ENCODE results near the gene CARNS1. TPM values are rescaled to one million over a fixed set of nuclear protein-coding genes. Genes with fewer than 3 reads are reported as not detected.

Gene CARNS1
- under 1 TPM; 0.16 to 0.68 (median 0.46) TPM for total RNA-seq
- under 1 TPM in 1 of 3 donors, not detected in 2; 0.83 TPM for polyA plus RNA-seq

GRCh38 chr11:67415501-67416304 is at the start of gene CARNS1:
TSS of gene CARNS1 (plus strand) at chr11:67415678. CDS start at chr11:67416200, 522 bp downstream.
- Histone ChIP-seq H3K27ac (peak within 1 kb of the TSS in 3 of 4 donors; percentile 15 to 51 (median 23)), H3K4me3 (peak within 1 kb of the TSS; percentile 9 to 41 (median 38)), H3K27me3 (peaks cover 17 to 45% (median 20%) of the 10 kb centered on the region in 3 donors), H3K4me1 (peaks cover 0 to 43% (median 32%) of the 10 kb centered on the region in 4 donors), H3K36me3 (no peaks in the 10 kb centered on the region), H3K9me3 (no peaks in the 10 kb centered on the region)
- intact Hi-C loops (cut with DNase I) = no loop called here
- WGBS, 2 donors = 4 to 8% methylated on average over 67 of the region's 67 CpGs
- DNase-seq = no peak
- TF ChIP-seq POLR2A (IDR thresholded peaks at IDR 0.05) = no peak
- no peak for TF ChIP-seq POLR2AphosphoS5 (IDR thresholded peaks at IDR 0.05)
- no peak for TF ChIP-seq CTCF (IDR thresholded peaks at IDR 0.05)
- no peak for TF ChIP-seq EP300 (IDR thresholded peaks at IDR 0.05)

- Histone ChIP-seq H3K27ac (peak overlapping the region; percentile 71 to 100 (median 86)), H3K4me3 (peak overlapping the region in 1 of 4 donors; percentile 16)
- 69 to 79% methylated on average over 14 of the region's 14 CpGs for WGBS, 2 donors
Measured at GRCh38 chr11:67365736-67366444, 49.6 kb upstream of the CARNS1 start.

GRCh38 chr11:67366546-67366945 is 48.9 kb upstream of the CARNS1 start:
- Histone ChIP-seq H3K4me3 (peak overlapping the region in 1 of 4 donors; percentile 16), H3K27ac (peak overlapping the region; percentile 71 to 100 (median 86)), H3K4me1 (peaks cover 0 to 68% (median 64%) of the 10 kb centered on the region in 4 donors), H3K36me3 (peaks cover 0 to 15% (median 0%) of the 10 kb centered on the region in 4 donors), H3K27me3 (no peaks in the 10 kb centered on the region), H3K9me3 (no peaks in the 10 kb centered on the region)
- WGBS, 2 donors = 34 to 50% methylated on average over 8 of the region's 8 CpGs
- intact Hi-C loops (cut with DNase I) = no loop called here
- DNase-seq = peak; percentile 89
- TF ChIP-seq POLR2AphosphoS5 (IDR thresholded peaks at IDR 0.05) (peak in 2 of 4 donors; percentile 4 to 38), EP300 (IDR thresholded peaks at IDR 0.05) (no peak), CTCF (IDR thresholded peaks at IDR 0.05) (no peak), POLR2A (IDR thresholded peaks at IDR 0.05) (no peak)

More at GRCh38 chr11:67365736-67366444, 49.6 kb upstream of the CARNS1 start:
- intact Hi-C loops (cut with DNase I) = no loop called here
- Histone ChIP-seq H3K9me3 (no peaks in the 10 kb centered on the region), H3K36me3 (peaks cover 0 to 15% (median 0%) of the 10 kb centered on the region in 4 donors), H3K4me1 (peaks cover 0 to 62% (median 58%) of the 10 kb centered on the region in 4 donors), H3K27me3 (no peaks in the 10 kb centered on the region)
- DNase-seq = no peak
- TF ChIP-seq POLR2A (IDR thresholded peaks at IDR 0.05) = no peak
- TF ChIP-seq POLR2AphosphoS5 (IDR thresholded peaks at IDR 0.05) = peak in 1 of 4 donors; percentile 6

- intact Hi-C loops (cut with DNase I) = no loop called here
- Histone ChIP-seq H3K27ac (peak overlapping the region; percentile 71 to 100 (median 86)), H3K36me3 (peaks cover 0 to 15% (median 0%) of the 10 kb centered on the region in 4 donors), H3K27me3 (no peaks in the 10 kb centered on the region), H3K9me3 (no peaks in the 10 kb centered on the region), H3K4me3 (peak overlapping the region in 1 of 4 donors; percentile 16), H3K4me1 (peaks cover 0 to 74% (median 71%) of the 10 kb centered on the region in 4 donors)
- WGBS, 2 donors = 47 to 49% methylated on average over 25 of the region's 25 CpGs
- TF ChIP-seq POLR2A (IDR thresholded peaks at IDR 0.05) (no peak), EP300 (IDR thresholded peaks at IDR 0.05) (peak in 1 of 4 donors; percentile 11), CTCF (IDR thresholded peaks at IDR 0.05) (no peak), POLR2AphosphoS5 (IDR thresholded peaks at IDR 0.05) (peak in 3 of 4 donors; percentile 24 to 63 (median 54))
- no peak for DNase-seq
Measured at GRCh38 chr11:67366961-67367760, 48.3 kb upstream of the CARNS1 start.
